NCI-H748 (cell line): ENCODE data around the gene ALLC.
"Not testable (repeated sequence)": the region's sequence is repeated elsewhere in the genome, so short reads cannot be mapped to it uniquely, and the experiment has no call there.

Experiments
- DNase-seq: peaks from one replicate; lab custom pipeline; 2025; ENCODE audit not compliant: unreplicated experiment; lab: John Stamatoyannopoulos, UW

ALLC gene

DNA sequence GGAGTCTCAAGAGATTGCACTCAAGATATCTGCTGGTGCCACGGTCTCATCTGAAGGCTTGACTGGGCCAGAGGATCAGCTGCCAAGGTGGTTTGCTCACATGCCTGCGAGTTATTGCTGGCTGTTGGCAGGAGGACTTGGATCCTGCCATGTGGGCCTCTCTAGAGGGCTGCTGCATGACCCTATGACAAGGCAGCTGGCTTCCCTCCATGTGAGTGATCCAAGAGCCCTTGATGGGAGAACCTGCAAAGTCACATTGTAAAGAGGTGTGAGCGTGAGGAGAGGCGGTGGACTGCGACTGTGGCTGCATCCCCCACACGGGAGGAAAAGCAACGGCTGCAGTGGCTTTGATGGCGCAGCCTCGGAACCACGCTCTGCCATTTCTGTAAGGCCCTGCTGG, 4.0 kb upstream of the ALLC start:
- DNase-seq, result no peak

DNA sequence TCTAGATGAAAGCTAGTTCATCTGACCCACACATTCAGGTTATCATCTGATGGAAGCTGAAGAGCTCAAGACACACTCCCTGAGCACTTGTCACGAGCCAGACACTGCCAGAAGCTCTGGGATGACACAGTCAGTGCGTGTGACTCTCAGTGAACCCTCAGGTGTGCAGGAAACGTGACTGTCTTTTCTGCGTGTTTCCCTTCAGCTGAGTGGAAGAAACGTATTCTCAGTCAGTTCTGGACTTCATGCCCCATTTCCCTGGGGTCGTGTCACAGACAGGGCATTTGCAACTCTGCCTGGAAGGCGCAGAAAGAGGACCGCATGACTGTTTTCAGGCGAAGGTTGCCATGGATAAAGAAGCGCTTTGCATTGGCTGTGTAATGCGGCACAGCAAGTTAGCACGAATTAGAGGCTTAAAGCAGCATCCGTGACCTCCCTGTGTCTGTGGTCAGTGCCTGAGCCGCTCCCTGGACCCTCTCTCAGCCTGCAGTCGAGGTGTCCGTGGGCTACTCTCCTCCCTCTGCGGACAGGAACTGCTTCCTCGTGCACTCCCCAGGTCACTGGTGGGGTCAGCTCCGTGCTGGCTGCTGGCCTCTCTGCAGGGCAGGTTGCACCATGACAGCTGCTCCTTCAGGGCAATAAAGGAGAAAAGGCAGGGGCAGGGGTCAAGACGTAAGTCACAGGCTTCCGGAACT, 3.3 kb upstream of the ALLC start:
- no peak for DNase-seq

- DNase-seq, result no peak
These were observed 1.9 kb upstream of the ALLC start for GRCh38 chr2:3655871-3656761.

DNA sequence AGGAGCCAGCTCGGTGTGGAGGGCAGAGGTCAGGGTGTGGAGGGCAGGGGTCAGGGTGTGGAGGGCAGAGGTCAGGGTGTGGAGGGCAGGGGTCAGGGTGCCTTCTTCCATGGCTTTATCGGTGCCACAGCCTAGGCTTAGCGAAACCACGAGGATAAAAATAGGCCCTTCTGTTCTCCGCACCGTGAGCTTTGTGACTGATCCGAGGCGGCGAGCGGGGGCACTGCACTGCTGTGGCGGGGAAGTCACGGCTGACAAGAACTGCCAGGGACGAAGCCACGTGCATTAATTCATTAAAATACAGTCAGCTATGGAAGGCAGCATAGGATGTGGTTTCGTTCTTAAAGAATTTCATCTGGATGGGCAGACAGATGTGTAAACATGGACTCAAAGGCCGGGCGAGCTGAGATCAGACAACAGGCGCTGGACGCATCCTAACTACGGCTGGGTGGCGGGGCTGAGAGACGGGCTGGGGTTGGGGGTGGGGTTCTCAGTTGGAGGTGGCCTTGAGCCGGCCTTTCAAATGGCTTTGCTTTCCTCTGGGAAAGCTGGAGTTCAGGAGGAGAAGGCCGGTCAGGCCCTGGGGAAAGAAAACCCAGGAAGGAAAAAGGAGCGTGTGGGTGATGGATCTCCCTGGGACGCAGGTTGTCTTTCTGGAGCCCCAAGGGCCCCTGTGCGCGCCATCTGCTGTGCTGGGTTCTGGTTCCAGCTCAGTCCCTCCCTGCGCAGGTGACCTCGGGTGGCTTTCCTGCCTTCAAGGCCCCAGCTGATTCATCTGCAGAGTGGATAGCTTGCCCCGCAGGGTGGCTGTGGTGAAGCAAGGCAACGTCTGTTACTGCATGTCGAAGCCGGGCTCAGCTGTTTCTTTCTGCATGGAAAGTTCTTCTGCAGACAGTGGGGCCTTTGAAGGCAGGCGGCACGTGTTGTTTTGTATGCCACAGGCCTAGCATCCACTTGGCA, 958 bp upstream of the ALLC start:
- no peak for DNase-seq

- DNase-seq, result peak; percentile 24
These were observed 1.7 kb downstream of the ALLC start for GRCh38 chr2:3659447-3660432.

GRCh38 chr2:3660640-3661039, 2.6 kb downstream of the ALLC start:
- not testable (repeated sequence) for DNase-seq

DNA sequence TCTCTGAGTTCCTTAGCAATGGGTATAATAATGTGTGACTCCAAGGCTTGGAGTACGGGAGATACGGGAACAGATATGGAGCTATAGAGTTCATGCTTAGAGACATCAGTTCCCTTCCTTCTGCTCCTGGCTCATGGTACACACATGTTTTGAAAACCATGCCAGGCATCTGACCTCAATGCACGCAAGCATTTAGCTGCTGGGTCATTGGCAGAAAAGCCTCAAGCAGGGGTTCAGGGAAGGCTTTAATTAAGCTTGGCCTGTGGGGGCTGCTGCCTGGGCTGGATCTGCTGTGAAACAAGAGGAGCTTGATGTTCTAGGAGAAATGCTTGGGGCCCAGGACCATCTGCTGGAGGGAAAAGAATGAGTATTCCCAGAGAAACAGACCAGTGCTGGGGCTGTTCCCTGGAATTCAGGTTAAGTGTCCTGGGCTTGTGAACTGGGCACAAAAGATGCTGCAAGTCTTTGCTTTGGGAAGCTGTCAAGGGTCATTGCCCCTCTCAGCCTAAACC, 3.2 kb downstream of the ALLC start:
- DNase-seq, result no peak

- DNase-seq, result peak; percentile 26
These were observed 4.2 kb downstream of the ALLC start for GRCh38 chr2:3662239-3662638.

DNA sequence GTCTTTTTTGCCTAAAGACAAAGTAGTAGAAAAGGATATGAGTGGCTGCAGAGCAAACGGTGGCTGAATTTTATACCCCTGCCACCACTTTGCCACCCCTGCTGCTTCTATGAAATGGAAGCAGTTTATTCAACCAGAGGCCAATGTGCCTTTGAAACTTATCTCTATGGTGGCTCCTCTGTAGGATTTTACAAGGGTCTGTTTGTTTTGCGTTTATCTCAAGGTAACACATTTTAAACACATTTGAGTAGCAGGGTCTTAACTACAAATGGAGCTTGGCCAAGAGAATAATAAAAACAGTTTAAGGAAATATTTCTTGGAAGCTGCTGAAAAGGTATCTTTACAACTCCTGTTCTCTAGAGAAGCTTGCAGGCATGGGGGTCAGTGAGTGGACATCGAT, 6.1 kb downstream of the ALLC start:
- DNase-seq, result no peak

- DNase-seq, result no peak
These were observed 6.9 kb downstream of the ALLC start for GRCh38 chr2:3664925-3665324.

DNA sequence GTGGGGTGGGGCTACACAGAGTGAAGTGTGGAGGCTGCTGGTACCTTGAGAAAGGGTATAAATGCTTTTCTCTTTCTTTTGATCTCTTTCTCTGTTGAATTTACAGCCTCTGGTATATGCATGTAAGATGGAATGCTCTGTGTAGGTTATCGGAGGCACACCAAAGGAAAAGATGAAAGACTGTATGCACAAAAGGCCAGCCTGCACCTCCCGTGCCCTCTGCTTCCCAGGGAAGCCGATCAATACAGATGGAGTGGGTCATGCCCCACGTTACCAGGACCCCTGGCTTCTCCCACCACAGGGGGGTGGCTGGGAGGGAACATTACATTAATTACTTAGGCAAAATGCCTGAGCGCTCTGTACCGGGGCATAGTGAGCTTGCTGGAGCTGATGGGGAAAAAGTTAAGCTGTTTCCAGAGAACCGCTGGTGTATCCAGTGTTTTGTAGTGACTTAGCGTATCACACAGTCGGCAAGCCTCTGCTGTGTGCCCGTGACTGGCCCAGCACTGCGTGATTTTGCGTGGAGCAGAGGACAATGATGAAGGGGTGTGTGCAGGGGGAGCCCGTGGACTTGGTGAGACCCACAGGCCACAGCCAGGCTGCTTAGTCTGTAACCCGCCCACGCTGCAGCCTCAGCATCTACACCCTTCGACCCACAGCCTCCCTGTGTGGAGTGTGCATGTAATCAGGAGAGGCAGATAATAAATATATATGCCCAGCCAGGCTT, 8.0 kb downstream of the ALLC start:
- DNase-seq, result no peak

DNA sequence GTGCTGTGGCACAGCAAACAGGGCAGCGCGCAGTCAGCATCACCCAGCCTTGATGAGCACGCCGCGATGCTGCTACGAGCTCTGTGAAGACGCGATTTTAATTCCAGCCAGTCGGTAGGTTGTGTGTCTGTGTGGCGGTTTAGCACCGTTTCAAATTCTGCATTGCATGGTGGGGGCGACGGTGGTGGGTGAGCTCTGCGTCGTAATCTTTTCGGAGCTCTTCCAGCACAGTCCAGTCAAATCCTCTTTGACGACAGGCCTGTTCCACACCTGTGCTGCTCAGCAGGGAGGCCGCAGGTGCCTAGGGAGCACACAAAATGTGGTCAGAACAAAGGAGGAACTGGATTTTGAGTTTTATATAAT, 8.6 kb downstream of the ALLC start:
- no peak for DNase-seq

DNA sequence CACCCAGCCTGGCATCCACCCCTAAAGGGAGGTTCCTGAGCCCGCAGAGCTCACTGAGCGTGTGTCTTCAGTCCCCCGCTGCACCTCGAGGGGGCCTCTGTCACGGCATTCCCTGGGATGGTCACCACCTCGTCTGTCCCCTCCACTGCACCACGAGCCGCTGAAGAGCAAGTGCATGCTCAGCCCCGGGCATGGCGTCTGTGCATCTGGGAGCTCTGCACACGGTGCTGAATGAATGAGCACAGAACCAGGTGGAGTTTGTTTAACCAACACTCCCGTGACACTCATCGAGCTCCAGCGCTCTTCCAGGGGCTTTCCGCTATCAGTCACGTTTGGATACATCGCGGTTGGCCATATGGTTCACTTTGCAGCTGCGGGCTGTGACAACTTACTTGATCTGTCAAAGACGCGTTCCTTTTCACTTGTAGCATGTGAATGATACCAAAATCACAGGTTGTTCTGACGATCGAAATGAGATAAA, 9.2 kb downstream of the ALLC start:
- peak; percentile 25 for DNase-seq

GRCh38 chr2:3669656-3670055, 11.7 kb downstream of the ALLC start:
- no peak for DNase-seq

GRCh38 chr2:3670376-3670775, 12.4 kb downstream of the ALLC start:
- DNase-seq, result no peak

DNA sequence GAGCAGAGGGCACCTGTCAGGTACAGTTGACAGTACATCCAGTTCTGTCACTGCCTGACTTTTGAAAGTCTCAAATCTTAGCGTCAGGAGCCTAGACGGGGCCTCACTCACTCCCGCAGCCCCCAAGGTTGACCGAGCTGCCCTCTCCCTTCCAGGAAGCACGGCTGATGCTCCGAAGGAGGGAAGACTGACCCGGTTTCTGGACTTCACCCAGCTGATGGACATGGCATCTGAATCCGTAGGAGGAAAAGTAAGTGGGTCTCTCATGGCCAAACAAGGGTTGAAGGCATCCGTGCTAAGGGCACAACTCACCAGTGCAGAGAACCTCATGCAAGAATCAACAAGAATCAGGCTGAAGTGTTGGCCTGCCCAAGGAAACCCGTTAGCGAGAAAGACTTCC, 12.9 kb downstream of the ALLC start:
- no peak for DNase-seq

GRCh38 chr2:3672861-3673678, 15.1 kb downstream of the ALLC start:
- DNase-seq, result no peak
